Stimulated activated CD4-positive, alpha-beta T cell treated with anti-CD3 and anti-CD28 coated beads, Interleukin-12 subunit alpha, Interleukin-12 subunit beta, amount 100 ng/mL, for 24 hours (primary cell): Measurements from ENCODE around the gene SLC26A11.
"Not testable (repeated sequence)": the region's sequence is repeated elsewhere in the genome, so short reads cannot be mapped to it uniquely, and the experiment has no call there.

Source experiments
- DNase-seq, 2 experiments: peaks; one replicate each; pipeline ENCODE4 v3.0.0-alpha.2; 2020; ENCODE audit warnings: low read depth in 2 of 2

SLC26A11 gene

DNA sequence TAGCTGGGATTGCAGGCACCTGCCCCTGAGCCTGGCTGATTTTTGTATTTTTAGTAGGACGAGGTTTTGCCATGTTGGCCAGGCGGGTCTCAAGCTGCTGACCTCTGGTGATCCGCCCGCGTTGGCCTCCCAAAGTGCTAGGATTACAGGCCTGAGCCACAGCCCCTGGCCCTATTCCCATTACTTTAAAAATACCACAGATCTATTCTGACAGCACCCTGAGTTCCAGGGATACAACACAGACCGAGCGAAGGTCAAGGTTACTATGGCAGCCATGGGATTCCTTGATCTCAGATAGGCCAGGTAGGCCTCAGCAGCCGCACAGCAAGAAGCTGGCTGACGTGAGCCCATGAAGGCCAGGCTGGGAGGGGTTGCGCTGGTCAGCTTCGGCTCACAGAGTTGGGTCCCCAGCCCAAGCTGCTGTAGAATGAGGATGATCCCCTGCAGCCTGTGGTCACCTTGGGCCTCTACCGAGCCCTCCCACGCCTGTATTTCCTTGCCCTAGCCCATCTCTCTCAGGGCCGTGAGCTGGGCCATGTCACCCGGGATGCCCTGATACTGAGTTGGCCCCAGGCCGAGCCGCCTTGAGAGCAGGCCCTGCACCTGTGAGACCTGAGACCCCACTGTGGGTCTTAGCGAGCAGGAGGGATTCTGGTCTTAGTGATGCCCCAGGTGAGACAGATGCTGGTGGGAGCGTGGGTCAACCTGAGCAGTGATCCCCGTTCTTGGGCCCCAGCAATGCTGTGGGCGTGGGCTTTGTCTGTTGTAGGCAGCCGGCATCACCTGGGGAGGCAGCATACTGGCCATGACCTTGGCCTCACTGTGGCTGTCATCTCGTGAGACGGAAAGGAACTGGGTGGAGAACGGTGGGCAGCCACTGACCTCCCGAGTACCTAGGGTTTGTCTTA is 23.6 kb downstream of the SLC26A11 start:
- DNase-seq, result no peak

DNA sequence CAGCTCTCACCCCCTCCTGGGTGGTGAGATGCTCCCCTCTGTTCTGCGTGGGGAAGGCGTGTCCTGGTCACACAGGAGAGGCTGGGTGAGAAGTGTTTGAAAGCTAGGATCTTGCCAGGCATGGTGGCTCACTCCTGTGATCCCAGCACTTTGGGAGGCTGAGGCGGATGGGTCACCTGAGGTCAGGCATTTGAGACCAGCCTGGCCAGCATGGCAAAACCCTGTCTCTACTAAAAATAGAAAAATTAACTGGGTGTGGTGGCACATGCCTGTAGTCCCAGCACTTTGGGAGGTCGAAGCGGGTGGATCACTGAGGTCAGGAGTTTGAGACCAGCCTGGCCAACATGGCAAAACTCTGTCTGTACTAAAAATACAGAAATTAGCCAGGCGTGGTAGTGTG is 24.2 kb downstream of the SLC26A11 start:
- not testable (repeated sequence) for DNase-seq

DNA sequence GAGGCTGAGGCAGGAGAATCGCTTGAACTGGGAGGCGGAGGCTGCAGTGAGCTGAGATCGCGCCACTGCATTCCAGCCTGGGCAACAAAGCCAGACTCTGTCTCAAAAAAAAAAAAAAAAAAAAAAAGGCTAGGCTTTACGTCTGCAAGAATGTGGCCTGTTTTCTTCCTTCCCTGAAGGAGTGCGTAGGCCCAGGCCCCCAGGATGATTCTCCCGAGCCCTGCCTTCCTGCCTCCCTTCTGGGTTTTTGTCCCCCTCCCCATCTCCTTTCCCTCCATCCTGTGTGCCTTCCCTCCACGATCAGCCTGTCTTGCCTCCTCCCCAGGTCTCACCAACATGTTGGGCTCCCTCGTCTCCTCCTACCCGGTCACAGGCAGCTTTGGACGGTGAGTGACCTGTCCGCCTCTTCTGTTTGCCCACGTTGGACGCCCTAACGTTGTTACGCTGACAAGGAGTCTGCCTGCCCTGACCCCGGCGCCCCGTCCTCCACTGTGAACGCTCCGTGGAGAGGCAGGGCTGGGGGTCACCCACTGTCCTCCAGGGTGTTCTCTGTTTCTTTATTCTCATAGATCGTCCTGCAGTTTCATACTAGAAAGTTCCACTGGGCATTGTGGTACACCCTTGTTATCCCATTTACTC is 24.8 kb downstream of the SLC26A11 start:
- no peak for DNase-seq

DNA sequence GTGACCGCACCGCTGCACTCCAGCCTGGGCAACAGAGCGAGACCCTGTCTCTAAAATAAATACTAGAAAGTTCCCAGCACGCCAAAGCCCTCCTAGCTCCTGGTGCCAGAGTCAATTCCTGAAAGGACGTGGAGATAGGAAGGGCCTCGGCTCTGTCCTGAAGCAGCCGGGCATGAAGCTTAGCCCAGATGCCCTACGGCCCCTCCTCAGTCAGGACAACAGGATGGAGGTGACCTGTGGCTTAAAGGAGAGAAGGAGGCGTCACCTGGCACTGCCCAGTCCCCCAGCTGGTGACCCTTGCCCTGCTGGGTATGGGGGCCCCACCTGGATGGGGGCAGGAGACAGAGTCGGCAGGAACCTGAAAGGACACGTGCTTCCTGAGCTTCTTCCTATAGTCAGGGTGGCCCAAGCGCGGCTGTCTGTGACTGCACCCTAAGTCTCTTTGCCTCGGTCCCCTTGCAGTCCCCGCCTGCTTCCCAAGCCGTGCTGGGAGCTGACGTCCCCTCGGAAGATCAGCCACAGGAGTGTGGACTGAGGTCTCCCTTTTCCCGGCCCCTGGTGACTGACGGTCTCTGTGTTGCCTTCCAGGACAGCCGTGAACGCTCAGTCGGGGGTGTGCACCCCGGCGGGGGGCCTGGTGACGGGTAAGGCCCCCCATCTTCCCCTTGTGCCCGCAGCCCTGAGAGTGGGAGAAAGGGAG is 25.5 kb downstream of the SLC26A11 start:
- no peak for DNase-seq

DNA sequence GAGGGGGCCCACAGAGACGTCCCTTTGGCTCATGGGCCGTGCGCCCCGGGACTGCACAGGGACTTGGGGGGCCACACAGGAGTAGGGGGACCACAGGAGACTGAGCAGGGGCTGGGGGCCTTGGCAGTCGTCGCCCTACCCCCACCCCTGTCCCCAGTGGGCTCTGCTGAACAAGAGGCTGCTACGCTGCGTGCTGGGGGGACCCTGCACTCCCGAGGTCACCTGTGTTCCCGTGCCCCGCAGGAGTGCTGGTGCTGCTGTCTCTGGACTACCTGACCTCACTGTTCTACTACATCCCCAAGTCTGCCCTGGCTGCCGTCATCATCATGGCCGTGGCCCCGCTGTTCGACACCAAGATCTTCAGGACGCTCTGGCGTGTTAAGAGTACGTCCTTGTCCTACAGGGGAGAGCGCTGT is 26.0 kb downstream of the SLC26A11 start:
- DNase-seq, result no peak

DNA sequence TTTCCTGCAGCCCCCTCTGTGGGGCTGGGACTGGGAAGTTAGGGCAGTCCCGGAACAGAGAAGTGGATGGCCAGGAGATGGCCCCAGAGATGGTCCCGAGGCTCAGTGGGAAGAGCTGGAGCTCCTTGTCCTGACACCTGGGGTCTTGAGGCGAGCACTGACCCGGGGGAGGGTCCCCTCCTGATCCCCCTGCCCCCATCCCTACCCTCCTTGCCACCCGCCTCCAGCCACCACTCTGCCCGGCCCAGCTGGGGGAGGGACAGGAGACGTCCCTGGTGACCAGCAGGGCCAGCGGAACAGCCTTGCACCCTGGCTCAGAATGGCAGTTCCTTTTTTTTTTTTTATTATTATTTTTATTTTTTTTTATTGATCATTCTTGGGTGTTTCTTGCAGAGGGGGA is 26.5 kb downstream of the SLC26A11 start:
- DNase-seq, result no peak

DNA sequence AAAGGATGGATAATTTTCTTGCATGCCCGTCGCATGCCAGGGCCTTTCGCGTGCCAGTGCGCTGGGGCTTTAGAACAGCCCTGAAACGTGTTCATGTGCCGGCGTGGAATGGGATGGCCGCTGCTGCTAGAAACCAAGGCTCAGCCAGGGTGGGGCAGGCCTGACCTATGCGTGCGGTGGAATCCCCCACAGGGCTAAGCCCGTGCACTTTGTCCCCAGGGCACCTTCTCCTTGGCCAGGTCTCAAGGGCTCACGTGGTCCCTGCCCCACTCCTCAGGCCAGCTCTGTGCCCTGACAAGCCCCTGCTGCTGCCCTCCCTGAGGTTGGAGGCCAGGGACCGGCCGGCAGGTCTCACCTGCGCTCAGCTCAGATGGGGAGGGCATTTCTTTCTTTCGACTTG is 27.3 kb downstream of the SLC26A11 start:
- DNase-seq, result no peak

DNA sequence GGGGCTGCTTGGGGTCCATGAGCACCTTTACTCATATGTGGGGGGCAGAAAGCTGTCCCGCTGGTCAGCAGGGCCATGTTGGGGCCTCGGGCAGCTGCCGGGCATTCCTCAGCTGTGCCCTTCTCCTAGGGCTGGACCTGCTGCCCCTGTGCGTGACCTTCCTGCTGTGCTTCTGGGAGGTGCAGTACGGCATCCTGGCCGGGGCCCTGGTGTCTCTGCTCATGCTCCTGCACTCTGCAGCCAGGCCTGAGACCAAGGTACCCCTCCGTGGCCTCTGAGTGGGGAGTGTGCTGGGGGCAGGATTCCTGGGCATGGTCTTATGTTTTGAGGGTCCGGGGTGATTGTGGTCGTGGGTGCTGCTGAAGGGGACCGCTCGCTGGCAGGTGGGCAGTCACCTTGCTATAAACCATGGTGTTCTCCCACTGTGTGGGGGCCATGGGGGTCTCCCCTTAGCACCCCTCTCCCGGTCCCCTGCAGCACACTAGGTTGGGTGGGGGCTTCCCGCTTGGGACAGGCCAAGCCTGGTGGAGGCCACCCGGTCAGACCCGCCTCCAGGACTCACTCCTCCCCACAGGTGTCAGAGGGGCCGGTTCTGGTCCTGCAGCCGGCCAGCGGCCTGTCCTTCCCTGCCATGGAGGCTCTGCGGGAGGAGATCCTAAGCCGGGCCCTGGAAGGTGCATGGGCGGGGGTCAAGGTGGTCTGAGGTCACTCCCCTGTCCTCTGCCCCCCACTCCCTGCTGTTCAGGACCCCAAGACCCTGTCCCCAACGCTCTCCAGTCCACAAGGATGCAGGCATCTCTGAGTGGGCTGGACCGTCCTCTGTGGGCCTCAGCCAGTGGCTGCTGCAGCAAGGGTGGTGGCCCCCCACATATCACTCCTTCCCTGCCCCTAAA is 28.0 kb downstream of the SLC26A11 start:
- DNase-seq, result no peak

DNA sequence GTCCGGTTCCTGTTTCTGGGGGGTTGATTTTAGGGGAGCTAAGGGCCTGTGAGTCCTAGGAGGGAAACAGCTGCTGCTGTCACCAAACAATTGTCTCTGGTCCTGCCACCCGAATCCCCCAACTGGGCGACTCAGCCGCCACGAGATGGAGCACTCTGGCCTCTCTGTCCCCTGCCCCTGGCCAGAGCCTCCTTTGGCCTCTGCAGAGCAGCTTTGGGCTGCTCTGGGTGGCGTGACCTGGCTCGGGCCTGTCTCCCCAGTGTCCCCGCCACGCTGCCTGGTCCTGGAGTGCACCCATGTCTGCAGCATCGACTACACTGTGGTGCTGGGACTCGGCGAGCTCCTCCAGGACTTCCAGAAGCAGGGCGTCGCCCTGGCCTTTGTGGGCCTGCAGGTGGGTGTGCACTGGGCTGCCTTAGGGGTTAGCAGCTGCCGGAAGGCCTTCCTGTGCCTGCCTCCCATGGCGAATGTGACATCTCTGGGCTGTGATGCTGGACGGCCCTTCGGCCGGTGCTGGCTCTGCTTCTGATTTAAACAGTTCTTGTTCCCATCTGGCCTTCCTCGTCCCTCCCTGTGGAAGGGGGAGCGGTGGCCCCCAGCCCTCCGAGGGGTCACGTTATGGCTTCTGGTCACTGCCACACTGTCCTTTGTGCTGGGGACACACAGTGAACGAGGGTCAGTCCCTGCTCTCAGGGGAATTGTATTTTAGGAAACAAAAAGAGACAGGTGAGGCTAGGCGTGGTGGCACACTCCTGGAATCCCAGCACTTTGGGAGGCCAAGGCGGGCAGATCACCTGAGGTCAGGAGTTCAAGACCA is 28.9 kb downstream of the SLC26A11 start:
- no peak for DNase-seq

DNA sequence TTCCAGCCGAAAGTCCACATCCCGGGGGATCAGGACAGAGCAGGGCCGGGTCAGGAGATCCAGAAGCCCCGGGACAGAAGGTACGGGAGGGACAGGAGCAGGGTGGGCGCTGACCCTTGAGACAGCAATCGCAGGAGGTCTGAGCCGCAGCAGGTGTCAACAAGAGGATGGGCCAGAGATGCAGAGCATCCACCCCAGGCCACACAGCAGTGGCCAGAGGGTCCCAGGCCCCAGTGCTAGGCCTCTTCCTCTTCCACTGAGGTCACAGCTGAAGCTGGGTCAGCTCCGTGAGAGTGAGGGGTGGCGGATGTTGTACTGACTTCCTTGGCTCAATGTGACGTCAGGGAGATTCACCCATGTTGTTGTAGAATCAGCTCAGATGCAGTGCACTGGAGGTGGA is 31.7 kb downstream of the SLC26A11 start:
- DNase-seq, result no peak

DNA sequence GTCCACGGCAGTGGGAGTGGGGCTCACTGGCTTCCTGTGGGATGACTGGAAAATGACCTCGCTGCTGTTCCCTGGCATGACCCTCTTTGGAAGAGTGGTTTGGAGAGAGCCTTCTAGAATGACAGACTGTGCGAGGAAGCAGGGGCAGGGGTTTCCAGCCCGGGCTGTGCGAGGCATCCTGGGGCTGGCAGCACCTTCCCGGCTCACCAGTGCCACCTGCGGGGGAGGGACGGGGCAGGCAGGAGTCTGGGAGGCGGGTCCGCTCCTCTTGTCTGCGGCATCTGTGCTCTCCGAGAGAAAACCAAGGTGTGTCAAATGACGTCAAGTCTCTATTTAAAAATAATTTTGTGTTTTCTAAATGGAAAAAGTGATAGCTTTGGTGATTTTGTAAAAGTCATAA is 32.6 kb downstream of the SLC26A11 start:
- DNase-seq, result peak; percentile 64 to 86

DNA sequence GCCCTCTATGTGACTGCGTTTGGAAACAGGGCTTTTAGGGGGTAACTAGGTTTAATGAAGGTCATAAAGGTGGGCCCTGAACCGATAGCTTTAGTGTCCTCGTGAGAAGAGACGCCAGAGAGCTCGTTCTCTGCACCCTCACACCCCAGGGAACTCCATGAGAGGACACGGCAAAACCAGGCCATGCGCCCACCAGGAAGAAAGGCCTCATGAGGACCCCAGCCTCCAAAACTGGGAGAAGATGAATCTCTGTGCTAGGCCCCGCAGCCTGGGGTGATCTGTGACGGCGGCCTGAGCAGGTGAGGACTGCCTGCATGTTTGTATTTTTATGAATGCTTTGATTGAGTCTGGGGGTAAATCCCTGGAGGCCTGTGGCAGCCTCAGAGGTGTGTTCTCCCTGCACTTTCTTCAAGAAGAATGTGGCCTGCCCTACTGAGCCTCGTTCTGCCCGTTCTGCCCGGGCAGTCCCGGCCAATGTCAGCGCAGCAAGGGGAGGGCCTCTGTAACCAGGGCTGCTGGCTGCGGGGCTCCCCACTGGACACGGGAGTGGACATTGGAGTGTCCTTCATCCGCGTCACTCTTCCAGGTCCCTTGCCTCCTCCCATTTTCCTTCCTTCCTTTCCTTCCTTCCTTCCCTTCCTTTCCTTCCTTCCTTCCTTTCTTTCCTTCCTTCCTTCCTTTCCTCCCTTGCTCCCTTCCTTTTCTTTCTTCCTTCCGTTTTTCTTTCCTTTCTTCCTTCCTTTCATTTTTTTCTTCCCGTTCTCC is 33.6 kb downstream of the SLC26A11 start:
- no peak for DNase-seq

DNA sequence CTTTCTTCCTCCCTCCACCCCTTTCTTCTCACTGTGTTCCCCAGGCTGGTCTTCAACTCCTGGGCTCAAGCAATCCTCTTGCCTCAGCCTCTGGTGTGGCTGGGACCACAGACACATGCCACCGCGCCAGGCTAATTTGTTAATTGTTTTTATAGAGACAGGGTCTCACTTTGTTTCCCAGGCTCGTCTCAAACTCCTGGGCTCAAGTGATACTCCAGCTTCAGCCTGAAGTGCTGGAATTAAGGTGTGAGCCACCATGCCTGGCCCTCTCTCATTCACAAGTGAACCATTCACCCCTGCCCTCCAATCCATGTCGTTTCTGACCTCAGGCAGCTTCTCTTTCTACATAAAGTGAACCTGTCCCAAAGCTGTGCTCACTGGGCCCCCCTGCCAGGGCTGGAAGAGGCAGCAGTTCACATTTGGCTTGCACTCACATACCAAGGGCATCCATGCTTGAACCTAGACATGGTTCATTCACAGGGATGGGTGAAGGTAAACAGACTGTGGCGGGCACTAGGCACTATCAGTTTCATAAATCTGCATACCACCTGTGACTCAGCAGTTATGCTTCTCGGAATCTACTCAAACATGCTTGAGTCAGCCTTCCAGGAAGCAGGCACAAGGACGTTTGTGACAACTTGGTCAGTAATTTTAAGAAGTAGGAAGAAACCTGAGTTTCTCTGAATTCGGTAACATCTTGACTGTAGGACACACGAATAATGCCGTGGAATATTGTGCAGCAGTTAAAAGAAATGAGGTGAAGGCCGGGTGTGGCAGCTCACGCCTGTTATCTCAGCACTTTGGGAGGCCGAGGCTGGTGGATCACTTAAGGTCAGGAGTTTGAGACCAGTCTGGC is 34.4 kb downstream of the SLC26A11 start:
- DNase-seq, result peak in 1 of 2 experiments; percentile 51

DNA sequence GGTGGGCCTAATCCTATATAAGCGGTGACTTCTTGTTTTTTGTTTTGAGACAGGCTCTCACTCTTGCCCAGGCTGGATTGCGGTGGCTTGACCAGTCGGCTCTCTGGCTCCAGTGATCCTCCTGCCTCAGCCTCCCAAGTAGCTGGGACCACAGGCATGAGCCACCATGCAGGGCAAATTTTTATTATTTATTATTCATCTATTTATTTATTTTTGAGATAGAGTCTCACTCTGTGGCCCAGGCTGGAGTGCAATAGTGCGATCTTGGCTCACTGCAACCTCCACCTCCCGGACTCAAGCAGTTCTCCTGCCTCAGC is 35.8 kb downstream of the SLC26A11 start:
- DNase-seq, result no peak

DNA sequence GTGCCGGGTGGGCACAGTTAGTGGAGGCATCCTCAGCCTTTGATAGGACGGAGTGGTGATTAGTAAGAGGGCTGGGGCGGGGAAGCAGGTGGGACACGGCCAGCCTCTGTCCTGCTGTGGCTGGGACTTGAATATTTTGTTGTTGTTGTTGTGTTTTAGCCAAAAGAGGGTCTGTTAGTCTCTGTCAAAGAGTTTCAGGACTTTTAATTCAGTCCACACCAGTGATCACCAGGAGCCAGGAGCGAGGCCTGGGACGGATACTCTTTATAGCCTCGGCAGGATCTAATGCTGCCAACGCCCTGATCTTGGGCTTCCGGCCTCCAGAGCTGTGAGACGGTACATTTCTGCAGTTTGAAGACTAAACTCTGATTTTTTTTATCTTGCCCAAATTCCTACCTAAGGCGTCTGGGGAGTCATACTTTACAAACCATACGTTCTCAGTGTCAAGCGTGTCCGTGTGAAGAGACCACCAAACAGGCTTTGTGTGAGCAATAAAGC is 37.5 kb downstream of the SLC26A11 start:
- no peak for DNase-seq

DNA sequence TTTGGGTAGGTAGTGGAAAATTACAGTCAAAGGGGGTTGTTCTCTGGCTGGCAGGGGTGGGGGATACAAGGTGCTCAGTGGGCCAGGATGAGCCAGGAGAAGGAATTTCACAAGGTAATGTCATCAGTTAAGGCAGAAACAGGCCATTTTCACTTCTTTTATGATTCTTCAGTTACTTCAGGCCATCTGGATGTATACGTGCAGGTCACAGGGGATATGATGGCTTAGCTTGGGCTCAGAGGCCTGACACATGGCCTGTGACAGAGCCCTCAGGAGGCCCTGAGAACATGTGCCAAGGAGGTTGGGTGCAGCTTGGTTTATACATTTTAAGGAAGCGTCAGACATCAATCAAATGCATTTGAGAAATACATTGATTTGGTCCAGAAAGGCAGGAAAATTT is 38.1 kb downstream of the SLC26A11 start:
- DNase-seq, result not testable (repeated sequence)

DNA sequence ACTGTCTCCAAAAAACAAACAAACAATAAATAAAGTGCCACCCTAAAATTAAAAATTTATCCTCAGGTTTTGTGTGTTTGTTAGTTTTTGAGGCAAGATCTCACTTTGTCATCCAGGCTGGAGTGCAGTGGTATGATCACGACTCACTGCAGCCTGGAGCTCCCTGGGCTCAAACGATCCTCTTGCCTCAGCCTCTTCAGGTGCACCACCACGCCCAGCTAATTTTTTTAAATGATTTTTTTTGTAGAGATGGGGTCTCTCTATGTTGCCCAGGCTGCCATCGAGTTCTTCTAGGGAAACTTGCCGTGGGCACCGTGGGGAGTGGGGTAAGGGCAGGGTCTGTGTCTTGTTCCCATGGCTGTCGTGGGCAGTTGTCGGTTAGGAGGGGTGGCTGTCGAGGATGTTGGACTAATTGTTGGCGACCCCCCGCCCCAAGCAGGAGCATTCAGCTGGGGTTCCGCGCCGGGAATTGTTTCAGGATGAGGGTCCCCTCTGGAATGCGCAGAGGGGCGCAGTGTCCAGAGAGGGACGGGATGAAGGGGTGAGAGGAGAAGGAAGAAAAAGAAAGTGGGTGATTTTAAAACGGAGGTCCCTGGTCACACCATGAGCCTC is 39.3 kb downstream of the SLC26A11 start:
- no peak for DNase-seq

DNA sequence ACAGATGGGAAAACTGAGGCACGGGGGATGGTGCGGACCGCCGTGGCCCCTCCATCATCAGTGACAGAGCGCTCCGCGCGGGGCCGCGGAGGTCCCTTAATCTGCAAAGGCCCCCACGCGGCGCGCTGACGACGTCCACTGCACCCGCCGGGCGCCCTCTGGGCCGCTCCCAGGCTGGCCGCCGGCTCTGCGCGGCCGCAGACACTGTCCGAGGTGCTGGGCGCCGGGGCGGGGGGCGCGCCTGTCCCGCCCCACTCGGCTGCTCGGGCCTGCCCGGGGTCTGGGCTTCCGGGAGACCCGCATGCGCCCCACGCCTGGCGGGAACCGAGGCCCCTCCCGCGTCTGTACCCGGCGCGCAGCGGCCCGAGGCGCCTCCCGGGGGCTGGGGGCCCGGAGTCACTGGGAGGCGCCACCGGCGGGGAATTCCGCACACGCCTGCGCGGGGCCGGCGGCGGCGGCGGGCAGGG is 39.9 kb downstream of the SLC26A11 start:
- DNase-seq, result peak; percentile 55 to 62
